Fibroblast of villous mesenchyme (primary cell): ENCODE measurements around the gene PPP4R3A. TPM values are rescaled to one million over a fixed set of nuclear protein-coding genes. Genes with fewer than 3 reads are reported as not detected.
"Not testable (repeated sequence)": the region's sequence is repeated elsewhere in the genome, so short reads cannot be mapped to it uniquely, and the experiment has no call there.

Experiments
- DNase-seq: peaks from one replicate; pipeline ENCODE4 v3.0.0-alpha.2; 2010; ENCODE audit warnings: low read depth
- H3K4me3 ChIP-seq: 2 replicates; pipeline ENCODE4 v1.5.1; 2011; ENCODE audit warnings: low read depth, mild to moderate bottlenecking, low read length
- CTCF ChIP-seq: IDR thresholded peaks from 2 replicates; pipeline ENCODE4 v1.5.1; 2012; ENCODE audit warnings: low read depth, mild to moderate bottlenecking, low read length; ENCODE audit not compliant: insufficient read depth
- small RNA-seq: library from RNA; depleted of rRNA; stranded (forward); fragments of <200 nt; gene quantifications from one replicate; pipeline ENCODE3, GENCODE V24; 2012
- total RNA-seq: library from RNA; depleted of rRNA; stranded (reverse); fragments of >200 nt; gene quantifications from 2 replicates; pipeline ENCODE4 v1.2.3, GENCODE V29; 2012

The PPP4R3A gene
- total RNA-seq, 1 donor, result 65.2 TPM

- no peak for DNase-seq
These were observed 100.0 kb downstream of the PPP4R3A start for GRCh38 chr14:91409928-91410718.

GRCh38 chr14:91409240-91409639 lies 100.9 kb downstream of the PPP4R3A start:
- not testable (repeated sequence) for DNase-seq

More at GRCh38 chr14:91409928-91410718, 100.0 kb downstream of the PPP4R3A start:
- TF ChIP-seq CTCF, result no peak
- no peak overlapping the region for H3K4me3 ChIP-seq

More at GRCh38 chr14:91409240-91409639, 100.9 kb downstream of the PPP4R3A start:
- not testable (repeated sequence) for H3K4me3 ChIP-seq

Small RNA genes within 50 kb of the gene (small RNA-seq; reads per million reads assigned to genes)
- not detected for gene AL133373.1

Other genes with a start within 250 kb of the PPP4R3A start
- gene CCDC88C, start 92.5 kb downstream of the PPP4R3A start, total RNA-seq, result under 0.01 and 0.32 TPM in 2 replicates
- gene CATSPERB, start 221.8 kb upstream of the PPP4R3A start, total RNA-seq, result under 0.01 TPM in 1 of 2 replicates, not detected in the other